SH-SY5Y (cell line): ENCODE results near the gene MED8.

ENCODE experiments used
- GATA2 ChIP-seq: IDR thresholded peaks from 2 replicates; pipeline ENCODE4 v1.6.1; 2011; ENCODE audit warnings: mild to moderate bottlenecking, low read depth, low read length
- GATA3 ChIP-seq: IDR thresholded peaks from 2 replicates; pipeline ENCODE4 v1.6.1; 2011; ENCODE audit warnings: low read depth, mild to moderate bottlenecking, low read length, moderate library complexity

DNA sequence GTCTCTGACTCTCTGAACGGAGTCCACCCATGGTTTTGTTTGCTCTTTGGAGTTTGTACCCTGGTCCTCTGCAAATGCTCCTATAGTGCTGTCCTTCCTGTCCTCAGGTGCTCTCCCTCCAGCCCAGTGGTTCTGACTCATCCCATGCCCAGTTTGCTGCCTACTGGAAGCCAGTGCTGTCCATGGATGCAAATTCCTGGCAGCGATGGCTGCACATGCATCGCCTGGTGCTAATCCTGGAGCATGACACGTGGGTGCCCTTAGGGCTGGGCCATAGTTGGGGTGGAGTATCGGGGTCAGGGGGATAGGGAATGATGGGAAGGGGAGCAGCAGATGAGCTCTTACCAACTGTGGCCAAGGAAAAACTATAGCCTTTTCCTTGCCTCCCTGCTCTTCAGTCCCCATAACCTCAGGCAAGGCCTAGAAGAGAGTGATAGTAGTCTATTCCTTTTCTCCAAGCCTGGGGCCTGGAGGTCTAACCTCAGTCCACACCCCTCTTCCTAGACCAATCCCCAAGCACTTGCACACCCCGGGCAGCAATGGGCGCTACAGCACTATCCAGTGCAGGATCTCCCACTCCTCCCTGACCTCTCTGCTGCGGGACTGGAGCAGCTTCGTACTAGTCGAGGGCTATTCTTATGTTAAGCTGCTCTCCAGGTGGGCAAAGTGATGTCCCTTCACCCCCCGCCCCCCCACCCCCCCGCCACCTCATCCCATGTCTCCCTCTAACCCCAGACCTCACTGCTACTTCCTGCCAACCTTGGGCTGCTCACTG is 32.6 kb upstream of the MED8 start:
- TF ChIP-seq GATA3 (no peak), GATA2 (no peak)
